ENCODE data around the gene C1QTNF2. TPM values are rescaled to one million over a fixed set of nuclear protein-coding genes. Genes with fewer than 3 reads are reported as not detected.

C1QTNF2 gene
- total RNA-seq, 1 donor from 2014 or later: 2.2 TPM

DNA sequence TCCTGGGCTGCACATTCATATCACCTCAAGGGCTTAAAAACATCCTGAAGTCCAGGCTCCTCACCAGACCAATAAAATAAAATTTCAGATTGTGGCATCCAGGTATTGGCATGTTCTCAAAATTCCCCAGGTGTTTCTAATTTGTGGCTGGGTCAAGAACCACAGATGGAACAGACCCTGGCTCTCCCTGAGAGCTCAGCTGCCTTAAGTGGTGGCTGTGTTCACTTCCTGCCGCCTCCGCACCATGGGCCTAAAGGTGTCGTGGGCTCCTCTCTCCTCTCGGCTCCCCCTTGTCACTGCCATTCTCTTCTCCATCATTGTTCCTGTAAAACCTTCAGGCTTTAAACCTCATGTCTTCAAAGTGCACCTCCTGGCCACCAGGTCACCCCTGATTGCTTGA is 40.2 kb downstream of the C1QTNF2 start:
- Histone ChIP-seq H3K27me3 (no peaks in the 10 kb centered on the region), H3K9me3 (no peaks in the 10 kb centered on the region), H3K4me3 (no peak overlapping the region), H3K4me1 (no peaks in the 10 kb centered on the region), H3K27ac (no peak overlapping the region), H3K36me3 (no peaks in the 10 kb centered on the region)
- DNase-seq (no peak), ATAC-seq (no peak)
- intact Hi-C loops (cut with DNase I): no loop called here
- TF ChIP-seq CTCF (IDR thresholded peaks at IDR 0.05): no peak

DNA sequence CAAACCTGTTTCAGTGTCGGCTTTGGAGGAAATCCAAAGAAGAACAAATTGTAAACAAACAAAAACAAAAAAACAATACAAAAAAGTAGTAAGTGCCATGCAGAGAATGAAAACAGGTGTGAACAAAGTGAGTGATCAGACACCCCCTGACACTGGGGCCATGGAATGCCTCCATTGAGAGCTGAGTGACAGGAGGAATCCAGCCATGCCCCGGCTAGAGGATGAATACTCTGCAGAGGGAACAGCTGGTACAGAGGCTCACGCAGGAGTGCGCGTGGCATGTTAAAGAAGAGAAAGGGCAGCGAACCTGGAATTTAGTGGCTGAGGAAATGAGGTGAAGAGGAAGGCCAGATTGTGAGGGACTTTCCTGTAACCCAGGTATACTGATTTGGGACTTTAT is 42.6 kb downstream of the C1QTNF2 start:
- Histone ChIP-seq H3K36me3 (no peaks in the 10 kb centered on the region), H3K4me1 (no peaks in the 10 kb centered on the region), H3K27me3 (no peaks in the 10 kb centered on the region), H3K9me3 (no peaks in the 10 kb centered on the region), H3K4me3 (no peak overlapping the region), H3K27ac (no peak overlapping the region)
- no peak for TF ChIP-seq CTCF (IDR thresholded peaks at IDR 0.05)
- ATAC-seq (no peak), DNase-seq (no peak)
- intact Hi-C loops (cut with DNase I): no loop called here

- intact Hi-C loops (cut with DNase I): no loop called here
- no peaks in the 10 kb centered on the region for H3K27me3 ChIP-seq
- H3K4me1 ChIP-seq: no peaks in the 10 kb centered on the region
- TF ChIP-seq CTCF (IDR thresholded peaks at IDR 0.05): no peak
- no peak for ATAC-seq
- H3K27ac ChIP-seq: no peak overlapping the region
- no peak overlapping the region for H3K4me3 ChIP-seq
- no peaks in the 10 kb centered on the region for H3K9me3 ChIP-seq
- DNase-seq: no peak
- H3K36me3 ChIP-seq: no peaks in the 10 kb centered on the region
Measured at GRCh38 chr5:160326981-160327380, 43.4 kb downstream of the C1QTNF2 start.

DNA sequence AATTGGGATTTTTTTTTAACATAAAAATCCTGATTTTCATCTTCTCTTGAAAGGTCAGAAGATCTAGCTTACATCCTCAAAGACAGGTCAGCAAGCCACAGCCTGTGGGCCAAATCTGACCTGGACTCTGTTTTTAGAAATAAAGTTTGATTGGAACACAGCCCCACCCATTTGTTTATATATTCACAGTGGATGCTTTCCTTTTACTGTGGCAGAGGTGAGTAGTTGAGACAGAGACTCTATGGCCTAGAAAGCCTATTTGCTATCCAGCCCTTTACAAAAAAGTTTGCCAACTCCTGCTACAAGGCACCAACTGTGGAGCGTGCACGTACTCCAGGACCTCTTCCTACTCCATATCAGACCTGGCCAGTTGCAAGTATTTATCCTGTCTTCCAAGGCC is 44.7 kb downstream of the C1QTNF2 start:
- ATAC-seq (no peak), DNase-seq (no peak)
- no peaks in the 10 kb centered on the region for H3K36me3 ChIP-seq
- H3K4me1 ChIP-seq: no peaks in the 10 kb centered on the region
- intact Hi-C loops (cut with DNase I): no loop called here
- TF ChIP-seq CTCF (IDR thresholded peaks at IDR 0.05): no peak
- H3K4me3 ChIP-seq: no peak overlapping the region
- H3K27ac ChIP-seq: no peak overlapping the region
- H3K9me3 ChIP-seq: no peaks in the 10 kb centered on the region
- H3K27me3 ChIP-seq: no peaks in the 10 kb centered on the region

GRCh38 chr5:160324886-160325285 is 45.5 kb downstream of the C1QTNF2 start:
- no peaks in the 10 kb centered on the region for H3K27me3 ChIP-seq
- H3K9me3 ChIP-seq: no peaks in the 10 kb centered on the region
- no peak for TF ChIP-seq CTCF (IDR thresholded peaks at IDR 0.05)
- DNase-seq: no peak
- no peak overlapping the region for H3K4me3 ChIP-seq
- ATAC-seq: peak; percentile 68
- no peaks in the 10 kb centered on the region for H3K4me1 ChIP-seq
- no peak overlapping the region for H3K27ac ChIP-seq
- intact Hi-C loops (cut with DNase I): no loop called here
- no peaks in the 10 kb centered on the region for H3K36me3 ChIP-seq

DNA sequence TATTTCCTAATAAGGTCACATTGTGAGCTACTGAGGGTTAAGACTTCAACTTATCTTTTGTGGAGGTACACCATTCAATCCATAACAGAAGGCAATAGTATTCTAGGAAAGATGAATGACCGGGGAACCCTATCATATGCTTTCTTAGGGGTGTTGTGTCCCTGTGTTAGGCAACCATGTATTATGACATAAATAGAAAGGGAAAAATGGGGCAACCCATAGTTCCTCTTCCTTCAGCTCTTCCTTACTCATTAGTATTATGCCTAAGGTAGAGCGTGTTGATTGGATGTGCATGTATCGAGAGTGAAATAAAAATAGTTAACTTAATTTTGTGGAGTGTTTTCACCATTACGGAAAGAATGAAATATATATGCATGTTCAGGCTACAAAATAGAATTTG is 52.0 kb downstream of the C1QTNF2 start:
- ATAC-seq: peak; percentile 83
- no peak overlapping the region for H3K4me3 ChIP-seq
- H3K27ac ChIP-seq: no peak overlapping the region
- no peak for TF ChIP-seq CTCF (IDR thresholded peaks at IDR 0.05)
- no peaks in the 10 kb centered on the region for H3K27me3 ChIP-seq
- intact Hi-C loops (cut with DNase I): no loop called here
- H3K4me1 ChIP-seq: peaks cover 4% of the 10 kb centered on the region
- H3K36me3 ChIP-seq: no peaks in the 10 kb centered on the region
- H3K9me3 ChIP-seq: no peaks in the 10 kb centered on the region
- no peak for DNase-seq

Measured in upper lobe of right lung (tissue), 1 donor.